HG03571 (cell line): ENCODE measurements around the gene LIN54.

Experiments used
- ATAC-seq: cut with Tn5 transposase; IDR thresholded peaks from one replicate; pipeline ENCODE4 v1.9.1; 2021; ENCODE audit not compliant: unreplicated experiment

Gene LIN54

DNA sequence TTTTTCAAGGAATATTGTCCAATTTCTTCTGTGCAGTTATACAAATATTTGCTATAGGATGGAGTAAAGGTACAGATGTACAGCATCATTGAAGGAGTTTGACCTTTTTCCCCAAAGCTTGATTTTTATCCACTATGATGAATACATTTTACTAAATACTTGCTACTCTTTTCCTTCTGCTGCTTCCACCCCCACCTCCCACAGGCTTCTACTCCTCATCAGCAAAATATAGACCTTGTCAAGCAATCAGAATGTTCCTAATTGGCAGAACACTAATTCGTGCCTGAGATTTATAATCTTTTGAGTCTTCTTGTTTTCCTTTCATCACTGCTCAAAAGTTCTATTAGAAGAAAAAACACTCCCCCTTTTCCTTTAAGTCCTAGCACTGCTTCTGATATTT lies 113.9 kb downstream of the LIN54 start:
- no peak for ATAC-seq

- ATAC-seq: no peak
These were observed 116.7 kb downstream of the LIN54 start for GRCh38 chr4:82893942-82894341.

DNA sequence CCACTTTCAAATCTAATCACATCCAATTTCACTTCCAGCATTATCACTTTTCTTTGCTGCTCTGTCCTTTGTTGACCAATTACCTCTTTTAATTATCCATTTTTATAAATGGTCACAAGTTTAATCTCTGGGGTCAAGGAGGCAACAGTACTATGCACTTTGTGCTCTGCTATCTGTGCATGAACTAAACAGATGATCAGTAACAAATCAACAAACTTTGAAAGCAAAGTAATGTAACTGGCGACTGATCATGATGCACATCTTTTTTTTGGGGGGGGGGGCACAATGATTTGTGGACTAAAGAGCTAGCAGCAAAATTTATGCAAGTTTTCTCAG lies 118.2 kb downstream of the LIN54 start:
- ATAC-seq: no peak

DNA sequence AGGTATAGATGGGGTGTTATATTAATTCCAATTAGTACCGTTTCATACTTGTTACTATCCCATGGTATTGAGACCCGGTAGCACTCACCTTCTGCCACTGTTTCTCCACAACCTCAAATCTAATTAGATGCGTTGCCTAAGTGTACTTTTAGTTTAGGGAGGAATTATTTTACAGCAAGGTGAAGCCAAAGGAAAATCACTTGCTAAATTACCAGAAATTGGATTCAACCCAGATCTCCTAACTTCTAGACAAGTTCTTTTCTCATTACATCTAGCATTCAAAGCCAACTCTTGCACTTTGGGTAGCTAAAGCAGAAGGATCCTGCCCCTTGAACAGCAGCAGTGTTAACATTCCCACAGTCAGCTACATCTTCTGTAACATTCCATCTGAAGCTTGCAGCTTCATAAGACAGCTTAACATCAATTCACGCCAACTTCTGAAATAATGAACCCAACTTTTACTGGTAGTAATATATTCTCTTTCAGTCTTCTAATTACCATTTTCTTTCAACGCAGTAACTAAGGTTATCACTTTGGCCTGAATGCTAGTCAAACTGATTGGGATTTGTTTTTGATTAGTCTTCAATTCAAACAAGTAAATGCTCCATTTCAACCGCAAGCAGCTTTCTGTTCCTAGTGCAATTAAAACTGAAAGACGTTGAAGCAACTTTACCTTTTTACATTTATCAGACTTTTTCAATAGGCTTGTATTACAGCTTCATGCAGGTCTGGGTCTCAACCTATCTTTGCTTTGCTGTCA lies 118.7 kb downstream of the LIN54 start:
- ATAC-seq: no peak

DNA sequence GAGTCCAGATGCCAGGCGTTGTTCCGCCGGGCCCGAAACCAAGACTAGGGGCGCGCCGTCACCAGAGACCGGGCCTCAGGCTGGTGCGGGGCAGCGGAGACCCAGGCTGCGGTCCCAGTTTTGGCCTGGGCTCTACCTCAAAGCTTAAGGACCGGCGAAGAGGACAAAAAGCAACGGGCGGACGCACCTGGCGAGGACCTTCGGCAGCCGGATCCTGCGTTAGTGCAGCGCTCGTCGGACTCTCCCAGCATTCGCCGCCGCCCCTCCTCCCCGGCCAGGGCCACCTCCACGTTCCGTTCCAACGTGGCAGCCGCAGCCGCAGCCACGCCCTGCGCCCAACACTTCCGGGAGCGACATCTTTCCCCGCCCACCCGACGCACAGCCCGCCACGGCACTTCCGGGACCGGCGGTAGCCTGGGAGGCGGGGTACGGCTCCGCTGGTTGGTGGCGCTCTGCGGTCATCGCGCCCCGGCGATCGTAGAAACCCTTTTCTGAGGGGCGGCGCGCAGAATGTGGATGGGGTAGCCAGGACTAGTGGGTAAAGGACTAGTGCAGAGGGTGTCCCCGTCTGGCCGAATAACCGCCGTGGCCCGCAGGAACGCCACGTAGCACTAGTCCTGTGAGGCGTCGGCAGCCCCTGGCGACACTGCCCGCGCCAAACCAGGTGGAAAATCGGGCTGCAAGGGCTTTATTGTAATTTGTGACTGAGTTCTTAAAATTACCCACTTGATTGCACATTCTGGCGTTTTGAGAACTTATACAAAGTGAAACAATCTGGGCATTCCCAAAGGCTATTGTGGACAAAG lies 119.5 kb downstream of the LIN54 start, which contains the start of gene SEC31A:
TSS of gene SEC31A (minus strand) at position 253 of the 806 bp plus-strand sequence. CDS start 9,217 bp downstream, outside the sequence.
- ATAC-seq: peak; percentile 92

DNA sequence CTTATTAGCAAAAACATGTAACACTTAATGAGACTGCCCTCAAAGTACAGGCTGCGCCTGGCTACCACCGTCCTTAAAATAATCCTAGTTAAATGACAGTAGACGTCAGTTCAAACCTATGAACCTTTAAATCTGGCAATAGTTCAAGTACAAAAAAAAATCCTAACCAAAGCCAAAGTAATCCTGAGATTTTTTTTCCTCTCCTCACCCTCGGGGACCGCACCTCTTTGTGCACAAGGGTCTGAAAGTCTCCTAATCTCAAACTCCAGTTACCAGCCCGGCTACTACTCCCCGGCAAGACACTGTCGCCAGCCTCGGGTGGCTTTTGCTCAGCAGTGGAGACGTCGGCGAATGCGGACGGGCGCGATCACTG lies 120.1 kb downstream of the LIN54 start:
- ATAC-seq: no peak

DNA sequence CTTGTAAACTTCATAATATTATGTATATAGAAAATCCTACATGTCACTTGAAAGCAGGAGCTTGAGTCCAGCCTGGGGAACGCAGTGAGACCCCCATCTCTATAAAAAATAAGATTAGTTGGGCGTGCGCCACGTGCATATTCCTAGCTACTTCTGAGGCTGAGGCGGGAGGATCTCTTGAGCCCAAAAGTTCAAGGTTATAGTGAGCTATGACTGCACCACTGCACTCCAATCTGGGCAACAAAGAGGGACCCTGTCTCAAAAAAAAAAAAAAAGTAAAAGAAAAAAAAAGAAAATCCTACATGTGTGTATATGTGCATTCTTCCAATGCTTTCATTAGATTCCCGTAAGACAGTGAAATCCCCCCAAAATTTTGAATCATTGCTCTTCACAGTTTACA lies 121.3 kb downstream of the LIN54 start:
- no peak for ATAC-seq

GRCh38 chr4:82886147-82886942 lies 124.3 kb downstream of the LIN54 start:
- ATAC-seq: no peak

- no peak for ATAC-seq
These were observed 125.2 kb downstream of the LIN54 start for GRCh38 chr4:82885410-82885809.
